ENCODE data around the gene CLC. TPM values are rescaled to one million over a fixed set of nuclear protein-coding genes. Genes with fewer than 3 reads are reported as not detected.
"Not testable (repeated sequence)": the region's sequence is repeated elsewhere in the genome, so short reads cannot be mapped to it uniquely, and the experiment has no call there.

The CLC gene
- total RNA-seq, 1 donor from 2014 or later = not detected

DNA sequence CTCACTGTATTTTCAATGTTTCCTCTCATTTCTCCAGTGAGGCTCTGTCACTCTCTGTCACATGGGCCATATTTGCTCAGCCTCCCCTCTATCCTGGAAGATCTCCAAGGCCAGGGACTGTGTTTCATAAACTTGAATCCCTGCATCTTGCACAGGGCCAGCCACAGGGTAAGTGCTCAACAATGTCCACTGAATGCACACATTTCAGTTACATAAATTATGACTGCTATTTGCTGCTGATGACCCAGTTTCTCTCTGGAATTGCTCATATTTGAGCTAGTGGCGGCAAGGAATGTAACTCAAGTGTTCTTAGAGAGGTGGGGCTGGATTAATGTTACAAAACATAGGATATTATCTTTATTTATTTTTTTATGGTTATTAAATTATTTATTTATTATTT lies 6.1 kb downstream of the CLC start:
- no peak for ATAC-seq

DNA sequence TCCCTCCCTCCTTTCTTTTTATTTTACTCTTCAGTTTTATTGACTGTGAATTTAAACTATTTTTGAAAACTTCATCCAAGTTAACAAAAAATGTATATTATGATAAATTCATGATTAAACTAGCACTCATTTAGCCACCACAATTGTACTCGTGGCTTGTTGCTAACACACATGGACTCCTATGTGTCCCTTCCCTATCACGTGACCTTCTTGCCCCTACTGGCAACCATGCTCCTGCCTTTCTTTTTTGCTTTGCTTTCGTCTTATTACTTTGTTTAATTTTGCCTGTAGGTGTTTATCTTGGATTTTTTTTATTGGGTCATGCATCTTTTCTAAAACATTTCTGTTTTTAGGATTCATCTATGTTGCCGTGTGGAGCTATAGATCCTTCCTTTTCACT lies 8.2 kb downstream of the CLC start:
- DNase-seq (ENCODE audit: low spot score) (no peak), ATAC-seq (no peak)

More for the DNA sequence above, 6.1 kb downstream of the CLC start:
- no peak for DNase-seq (ENCODE audit: low spot score)

DNA sequence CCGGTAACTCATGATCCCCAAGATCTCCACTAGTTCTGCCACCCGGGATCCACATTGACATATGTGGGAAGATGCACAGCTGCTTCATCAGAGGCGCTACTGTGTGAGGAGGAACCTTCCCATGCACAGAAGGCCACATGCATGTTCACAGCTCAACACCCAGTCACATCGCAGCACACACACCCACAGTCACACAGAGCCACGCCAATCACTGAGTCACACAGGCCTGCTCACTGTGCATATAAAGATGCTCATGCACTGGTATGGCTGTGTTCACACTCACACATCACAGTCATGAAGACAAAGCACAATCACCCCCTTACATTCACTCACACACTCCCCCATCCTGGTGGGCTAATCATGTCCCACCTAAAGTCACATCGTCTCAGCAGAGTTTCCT lies 9.8 kb downstream of the CLC start:
- no peak for ATAC-seq
- no peak for DNase-seq (ENCODE audit: low spot score)

GRCh38 chr19:39727070-39727800 lies 10.6 kb downstream of the CLC start:
- no peak for DNase-seq (ENCODE audit: low spot score)
- ATAC-seq = no peak

GRCh38 chr19:39725995-39726394 lies 11.8 kb downstream of the CLC start:
- DNase-seq (ENCODE audit: low spot score) = no peak
- ATAC-seq = no peak

GRCh38 chr19:39720144-39720543 lies 17.7 kb downstream of the CLC start:
- DNase-seq (ENCODE audit: low spot score) = not testable (repeated sequence)

GRCh38 chr19:39710333-39710890 lies 27.4 kb downstream of the CLC start:
- ATAC-seq (no peak), DNase-seq (ENCODE audit: low spot score) (no peak)

More at GRCh38 chr19:39720144-39720543, 17.7 kb downstream of the CLC start:
- not testable (repeated sequence) for ATAC-seq

DNA sequence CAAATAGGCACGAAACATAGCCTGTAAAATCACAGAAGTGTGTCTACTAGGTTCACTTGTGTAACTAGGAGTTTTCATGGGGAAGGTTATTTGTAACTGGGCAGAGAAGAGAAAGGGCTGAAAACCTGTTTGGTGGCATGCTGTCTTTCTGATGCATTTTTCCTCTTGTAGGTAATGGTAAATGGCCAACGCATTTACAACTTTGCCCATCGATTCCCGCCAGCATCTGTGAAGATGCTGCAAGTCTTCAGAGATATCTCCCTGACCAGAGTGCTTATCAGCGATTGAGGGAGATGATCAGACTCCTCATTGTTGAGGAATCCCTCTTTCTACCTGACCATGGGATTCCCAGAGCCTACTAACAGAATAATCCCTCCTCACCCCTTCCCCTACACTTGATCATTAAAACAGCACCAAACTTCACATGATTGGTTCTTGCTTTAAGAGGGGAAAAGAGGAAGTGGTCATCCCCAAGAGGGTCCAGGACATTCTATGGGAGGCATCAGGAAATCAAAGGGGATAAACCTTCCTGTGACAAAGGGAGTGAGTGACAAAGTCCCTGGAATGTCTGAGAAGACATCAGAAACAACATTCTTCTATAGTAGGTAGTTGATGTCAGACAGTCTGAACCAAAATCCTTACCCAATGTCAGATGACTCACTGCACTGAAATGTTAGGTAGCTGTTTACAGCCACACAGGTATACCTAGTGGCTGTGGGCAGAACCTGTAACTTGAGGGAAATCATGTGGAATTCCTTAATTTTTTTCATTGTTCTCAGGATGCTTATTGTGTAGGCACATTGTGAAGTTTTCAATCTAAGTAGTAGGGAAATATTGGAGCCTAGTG lies 28.6 kb downstream of the CLC start:
- ATAC-seq (no peak), DNase-seq (ENCODE audit: low spot score) (no peak)

GRCh38 chr19:39708594-39708993 lies 29.2 kb downstream of the CLC start:
- DNase-seq (ENCODE audit: low spot score) (no peak), ATAC-seq (no peak)

GRCh38 chr19:39705578-39706188 lies 32.1 kb downstream of the CLC start:
- DNase-seq (ENCODE audit: low spot score) = no peak

DNA sequence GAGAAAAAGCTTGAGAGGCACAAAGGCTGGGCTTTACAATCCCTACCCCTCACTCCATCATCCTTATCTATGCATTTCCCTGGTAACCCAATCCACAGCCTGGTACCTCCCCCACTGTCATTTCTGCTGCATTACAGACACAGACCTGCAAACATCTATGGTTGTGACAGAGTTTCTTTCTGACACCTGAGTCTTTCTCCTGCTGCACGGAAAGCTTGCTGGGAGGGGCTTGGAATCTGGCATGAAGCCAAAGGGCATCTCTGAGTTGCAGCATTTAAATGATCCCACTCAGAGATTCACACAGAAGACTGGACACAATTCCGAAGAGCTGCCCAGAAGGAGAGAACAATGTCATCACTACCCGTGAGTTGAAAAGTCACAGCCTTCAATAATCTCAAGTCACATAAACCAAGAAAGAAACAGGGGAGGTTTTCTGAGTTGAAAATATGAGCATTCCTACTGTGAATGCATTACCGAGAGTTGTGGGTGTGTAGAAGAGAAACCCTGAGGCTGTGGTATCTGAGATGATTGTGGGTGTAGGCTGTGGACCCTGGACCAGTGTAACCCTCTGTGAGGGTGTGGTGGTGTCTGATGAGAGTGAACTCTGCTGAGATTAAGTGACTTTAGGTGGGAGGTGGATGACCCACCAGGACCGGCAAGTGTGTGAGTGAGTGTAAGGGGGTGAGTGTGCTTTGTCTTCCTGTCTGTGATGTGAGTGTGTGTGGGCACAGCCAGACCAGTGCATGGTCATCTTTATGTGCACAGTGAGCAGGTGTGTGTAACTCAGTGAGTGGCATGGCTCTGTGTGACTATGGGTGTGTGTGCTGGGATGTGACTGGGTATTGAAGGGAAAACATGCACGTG lies 33.4 kb downstream of the CLC start, which contains the start of gene LGALS14:
TSS of gene LGALS14 (plus strand) at position 301 of the 864 bp plus-strand sequence. CDS start at position 349, 48 bp downstream.
- DNase-seq (ENCODE audit: low spot score) = no peak

More at GRCh38 chr19:39705578-39706188, 32.1 kb downstream of the CLC start:
- ATAC-seq = no peak

DNA sequence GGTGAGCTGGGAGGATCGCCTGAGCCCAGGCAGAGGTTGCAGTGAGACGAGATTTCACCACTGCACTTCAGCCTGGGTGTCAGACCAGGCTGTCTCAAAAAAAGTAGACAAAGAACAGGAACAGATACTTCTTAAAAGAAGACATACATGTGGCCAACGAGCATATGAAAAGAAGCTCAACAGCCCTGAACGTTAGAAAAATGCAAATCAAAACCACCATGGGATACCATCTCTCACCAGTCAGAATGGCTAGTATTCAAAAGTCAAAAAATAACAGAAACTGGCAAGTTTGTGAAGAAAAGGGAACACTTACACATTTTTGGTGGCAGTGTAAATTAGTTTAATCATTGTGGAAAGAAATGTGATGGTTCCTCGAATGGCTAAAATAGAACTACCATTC lies 36.5 kb downstream of the CLC start:
- no peak for ATAC-seq

More for the DNA sequence above, 33.4 kb downstream of the CLC start, which contains the start of gene LGALS14:
- no peak for ATAC-seq

DNA sequence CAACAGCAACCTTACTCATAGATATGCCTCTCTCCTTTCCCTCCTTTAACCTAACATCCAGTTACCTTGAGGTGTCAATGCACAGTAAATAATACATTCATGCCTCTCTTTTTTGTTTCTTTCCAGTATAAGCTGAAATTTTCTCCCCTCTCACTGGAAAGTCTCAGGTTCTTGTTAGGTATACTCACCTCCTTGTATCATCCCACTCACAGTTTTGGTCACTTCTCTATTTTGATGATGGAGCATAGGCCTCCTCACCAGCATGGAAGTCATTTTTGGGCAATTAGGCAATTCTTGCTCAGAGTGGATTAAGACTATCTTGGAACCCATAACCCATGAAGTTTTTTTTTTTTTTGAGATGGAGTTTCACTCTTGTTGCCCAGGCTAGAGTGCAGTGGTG lies 39.3 kb downstream of the CLC start:
- no peak for ATAC-seq

More for the DNA sequence above, 36.5 kb downstream of the CLC start:
- DNase-seq (ENCODE audit: low spot score) = no peak

GRCh38 chr19:39696387-39696786 lies 41.4 kb downstream of the CLC start:
- DNase-seq (ENCODE audit: low spot score) (no peak), ATAC-seq (no peak)

More for the DNA sequence above, 39.3 kb downstream of the CLC start:
- DNase-seq (ENCODE audit: low spot score) = no peak

GRCh38 chr19:39695759-39696158 lies 42.1 kb downstream of the CLC start:
- ATAC-seq (peak; percentile 63), DNase-seq (ENCODE audit: low spot score) (no peak)

- ATAC-seq (no peak), DNase-seq (ENCODE audit: low spot score) (no peak)
These were observed 45.0 kb downstream of the CLC start for GRCh38 chr19:39692822-39693221.

DNA sequence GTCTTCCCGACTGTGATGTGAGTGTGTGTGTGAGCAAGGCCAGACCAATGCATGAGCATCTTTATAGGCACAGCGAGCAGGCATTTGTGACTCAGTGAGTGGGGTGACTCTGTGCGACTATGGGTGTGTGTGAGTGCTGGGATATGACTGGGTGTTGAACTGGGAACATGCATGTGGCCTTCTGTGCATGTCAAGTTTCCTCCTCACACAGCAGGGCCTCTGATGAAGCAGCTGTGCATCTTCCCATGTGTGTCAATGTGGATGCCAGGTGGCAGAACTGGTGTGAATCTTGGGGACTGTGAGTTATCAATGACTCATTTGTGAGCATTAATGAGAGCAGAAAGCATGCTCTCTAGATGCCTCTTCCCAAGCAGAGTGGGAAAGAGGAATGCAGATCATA lies 45.7 kb downstream of the CLC start:
- ATAC-seq (no peak), DNase-seq (ENCODE audit: low spot score) (no peak)

DNA sequence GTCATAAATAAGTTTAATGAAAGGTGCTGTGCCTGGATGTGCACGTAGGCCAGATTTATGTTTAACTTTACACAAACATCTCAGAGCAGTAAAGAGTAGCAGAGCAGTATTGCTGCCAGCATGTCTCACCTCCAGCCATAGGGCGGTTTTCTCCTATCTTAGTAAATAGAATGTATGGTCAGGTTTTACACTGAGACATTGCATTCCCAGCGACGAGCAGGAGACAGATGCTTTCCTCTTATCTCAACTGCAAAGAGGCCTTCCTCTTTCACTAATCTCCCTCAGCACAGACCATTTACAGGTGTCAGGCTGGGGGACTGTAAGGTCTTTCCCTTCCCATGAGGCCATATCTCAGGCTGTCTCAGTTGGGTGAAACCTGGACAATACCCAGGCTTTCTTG lies 49.2 kb downstream of the CLC start:
- ATAC-seq; DNase-seq (ENCODE audit: low spot score): not testable (repeated sequence)

DNA sequence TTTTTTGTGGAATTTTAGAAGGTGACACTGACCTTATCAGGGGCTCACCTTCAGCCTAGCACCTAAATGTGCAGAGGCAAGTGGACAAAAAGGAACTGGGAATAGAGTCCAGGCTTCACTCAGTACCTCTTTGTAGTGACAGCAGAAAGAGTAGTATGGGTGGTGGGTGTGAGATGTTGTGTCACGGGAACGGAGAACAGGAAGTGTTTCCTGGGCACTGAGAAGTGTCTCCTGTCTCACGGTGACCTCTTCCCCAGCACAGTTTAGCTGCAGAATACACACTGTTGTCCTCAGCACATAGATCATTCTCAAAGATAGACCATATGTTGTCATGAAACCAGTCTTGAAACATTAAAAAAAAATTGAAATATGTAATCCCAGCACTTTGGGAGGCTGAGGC lies 51.1 kb downstream of the CLC start:
- ATAC-seq = no peak
- DNase-seq (ENCODE audit: low spot score) = no peak

- DNase-seq (ENCODE audit: low spot score) = no peak
- ATAC-seq = no peak
These were observed 53.6 kb downstream of the CLC start for GRCh38 chr19:39684267-39684666.

Measured in left lobe of liver (tissue), 2 donors.